PFSK-1 (cell line): ENCODE measurements around the gene COX6A2.

Experiments
- FOXP2 ChIP-seq: optimal IDR thresholded peaks from 2 replicates; pipeline ENCODE3; 2011; ENCODE audit warnings: borderline replicate concordance, control low read depth, inconsistent platforms; ENCODE audit not compliant: insufficient read depth; ENCODE audit errors: extremely low read length, extremely low read depth
- POLR2AphosphoS5 ChIP-seq: IDR thresholded peaks from 2 replicates; pipeline ENCODE4 v1.6.1; 2012; ENCODE audit warnings: low read depth, mild to moderate bottlenecking, control low read depth, low read length, moderate library complexity
- SIN3A ChIP-seq: IDR thresholded peaks from 2 replicates; pipeline ENCODE4 v1.6.1; 2012; ENCODE audit warnings: mild to moderate bottlenecking, low read length, moderate library complexity, borderline replicate concordance; ENCODE audit not compliant: insufficient read depth
- TAF1 ChIP-seq: IDR thresholded peaks from 2 replicates; pipeline ENCODE4 v1.6.1; 2012; ENCODE audit warnings: low read length, control low read depth, borderline replicate concordance; ENCODE audit not compliant: insufficient read depth
- TF ChIP-seq, protein P1 (sequence below), 2 experiments: IDR thresholded peaks; 2 replicates each; pipeline versions ENCODE4 v1.6.1 to v1.8.0; 2011 to 2012; ENCODE audit warnings: low read depth in 2 of 2, low read length in 2 of 2, control low read depth in 1 of 2, inconsistent platforms in 1 of 2, mild to moderate bottlenecking in 1 of 2, moderate library complexity in 1 of 2; ENCODE audit not compliant: insufficient read depth in 1 of 2

COX6A2 gene

DNA sequence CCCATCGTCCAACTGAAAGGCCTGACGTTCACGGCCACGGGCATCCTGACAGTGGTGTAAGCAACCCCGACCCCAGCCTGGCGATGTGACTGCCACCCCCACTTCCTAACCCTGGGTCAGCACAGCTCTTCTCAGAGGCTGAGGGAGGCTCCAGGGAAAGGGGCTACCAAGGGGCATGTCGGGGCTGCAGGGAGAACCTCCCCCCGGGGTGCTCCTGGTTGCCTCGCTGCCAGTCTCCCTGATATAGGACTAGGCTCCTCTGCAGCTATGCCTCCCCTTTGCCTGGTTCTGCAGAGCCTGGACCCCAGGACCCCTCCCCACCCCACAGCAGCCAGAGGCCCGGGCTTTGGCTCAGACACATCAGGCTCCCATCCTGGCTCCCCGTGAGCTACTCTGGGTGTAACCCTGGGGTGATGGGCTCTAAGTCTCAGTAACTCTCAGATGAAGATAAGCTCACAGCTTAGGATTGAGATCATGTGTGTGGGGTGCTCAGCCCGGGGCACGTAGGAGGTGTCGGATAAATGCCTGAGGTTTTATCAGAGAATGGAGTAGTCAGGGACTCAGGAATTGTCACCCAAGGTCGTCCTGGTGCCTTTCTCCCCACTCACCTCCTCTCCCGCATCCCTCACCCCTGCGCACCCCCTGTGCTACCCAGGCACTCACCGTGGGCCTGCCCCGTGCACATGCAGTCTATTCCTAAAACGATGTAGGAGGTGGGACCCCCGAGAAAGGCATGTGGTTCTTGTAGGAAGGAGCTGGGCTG lies 24.4 kb downstream of the COX6A2 start:
- TF ChIP-seq POLR2AphosphoS5 = no peak
- TF ChIP-seq, protein P1, sequence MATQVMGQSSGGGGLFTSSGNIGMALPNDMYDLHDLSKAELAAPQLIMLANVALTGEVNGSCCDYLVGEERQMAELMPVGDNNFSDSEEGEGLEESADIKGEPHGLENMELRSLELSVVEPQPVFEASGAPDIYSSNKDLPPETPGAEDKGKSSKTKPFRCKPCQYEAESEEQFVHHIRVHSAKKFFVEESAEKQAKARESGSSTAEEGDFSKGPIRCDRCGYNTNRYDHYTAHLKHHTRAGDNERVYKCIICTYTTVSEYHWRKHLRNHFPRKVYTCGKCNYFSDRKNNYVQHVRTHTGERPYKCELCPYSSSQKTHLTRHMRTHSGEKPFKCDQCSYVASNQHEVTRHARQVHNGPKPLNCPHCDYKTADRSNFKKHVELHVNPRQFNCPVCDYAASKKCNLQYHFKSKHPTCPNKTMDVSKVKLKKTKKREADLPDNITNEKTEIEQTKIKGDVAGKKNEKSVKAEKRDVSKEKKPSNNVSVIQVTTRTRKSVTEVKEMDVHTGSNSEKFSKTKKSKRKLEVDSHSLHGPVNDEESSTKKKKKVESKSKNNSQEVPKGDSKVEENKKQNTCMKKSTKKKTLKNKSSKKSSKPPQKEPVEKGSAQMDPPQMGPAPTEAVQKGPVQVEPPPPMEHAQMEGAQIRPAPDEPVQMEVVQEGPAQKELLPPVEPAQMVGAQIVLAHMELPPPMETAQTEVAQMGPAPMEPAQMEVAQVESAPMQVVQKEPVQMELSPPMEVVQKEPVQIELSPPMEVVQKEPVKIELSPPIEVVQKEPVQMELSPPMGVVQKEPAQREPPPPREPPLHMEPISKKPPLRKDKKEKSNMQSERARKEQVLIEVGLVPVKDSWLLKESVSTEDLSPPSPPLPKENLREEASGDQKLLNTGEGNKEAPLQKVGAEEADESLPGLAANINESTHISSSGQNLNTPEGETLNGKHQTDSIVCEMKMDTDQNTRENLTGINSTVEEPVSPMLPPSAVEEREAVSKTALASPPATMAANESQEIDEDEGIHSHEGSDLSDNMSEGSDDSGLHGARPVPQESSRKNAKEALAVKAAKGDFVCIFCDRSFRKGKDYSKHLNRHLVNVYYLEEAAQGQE (IDR thresholded peaks at IDR 0.05; ENCODE audit: insufficient read depth in 1 of 2, low read depth in 2 of 2, low read length in 2 of 2) = no peak
- no peak for TF ChIP-seq SIN3A
- no peak for TF ChIP-seq FOXP2
- no peak for TF ChIP-seq TAF1

- TF ChIP-seq SIN3A (no peak), TAF1 (no peak), POLR2AphosphoS5 (no peak), FOXP2 (no peak)
- TF ChIP-seq, protein P1 (IDR thresholded peaks at IDR 0.05; ENCODE audit: insufficient read depth in 1 of 2, low read depth in 2 of 2, low read length in 2 of 2) = no peak
Measured at GRCh38 chr16:31402687-31403086, 25.5 kb downstream of the COX6A2 start.

DNA sequence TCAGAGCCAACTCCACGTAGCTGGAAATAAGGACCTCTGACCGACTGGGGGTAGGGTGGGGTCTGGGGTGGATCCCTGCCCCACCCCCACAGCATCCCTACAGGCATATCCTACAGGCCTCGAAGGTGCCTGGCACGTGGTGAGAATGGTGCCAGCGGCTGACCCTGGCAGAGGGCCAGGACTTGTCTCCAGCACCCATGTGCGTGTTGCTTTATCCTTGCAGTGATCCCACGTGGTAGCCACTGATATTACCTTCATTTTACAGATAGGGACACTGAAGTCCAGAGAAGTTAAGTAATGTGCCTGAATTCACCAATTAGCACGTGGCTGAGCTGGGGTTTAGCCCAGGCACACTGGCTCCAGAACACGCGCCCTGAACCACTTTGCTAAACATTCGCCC lies 26.7 kb downstream of the COX6A2 start:
- no peak for TF ChIP-seq FOXP2
- no peak for TF ChIP-seq SIN3A
- TF ChIP-seq, protein P1 (IDR thresholded peaks at IDR 0.05; ENCODE audit: insufficient read depth in 1 of 2, low read depth in 2 of 2, low read length in 2 of 2) = no peak
- no peak for TF ChIP-seq POLR2AphosphoS5
- no peak for TF ChIP-seq TAF1

DNA sequence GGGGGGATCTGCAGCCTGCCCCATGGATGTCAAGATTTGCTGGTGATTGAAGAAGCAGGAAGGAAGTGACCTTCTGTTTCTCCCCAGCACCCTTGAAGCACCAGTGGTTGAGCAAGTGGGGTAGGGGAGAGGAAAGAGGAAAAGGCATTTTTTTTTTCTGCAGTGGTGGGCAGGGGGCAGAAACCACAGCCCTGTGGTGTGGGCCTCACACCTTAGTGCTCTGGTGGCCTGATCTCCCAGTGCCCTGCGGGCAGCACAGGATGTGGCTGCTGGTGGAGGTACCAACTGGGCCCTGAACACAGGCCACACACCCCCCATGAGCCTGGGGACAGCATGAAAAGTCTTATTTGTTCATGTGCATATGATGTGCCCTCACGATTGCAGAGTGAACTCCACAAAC lies 28.0 kb downstream of the COX6A2 start:
- TF ChIP-seq POLR2AphosphoS5 (no peak), FOXP2 (no peak), TAF1 (no peak), SIN3A (no peak)
- TF ChIP-seq, protein P1 (IDR thresholded peaks at IDR 0.05; ENCODE audit: insufficient read depth in 1 of 2, low read depth in 2 of 2, low read length in 2 of 2) = no peak
